Neural progenitor cell (in vitro differentiated cells): Measurements from ENCODE around the gene LDAF1. TPM values are rescaled to one million over a fixed set of nuclear protein-coding genes. Genes with fewer than 3 reads are reported as not detected.

Experiments used
- DNase-seq: peaks from one replicate; pipeline ENCODE4 v3.0.0-alpha.2; 2016; ENCODE audit warnings: low spot score
- H2AFZ ChIP-seq: fragments of 200-600 bp; sonication (generic); replicated peaks from 2 replicates; pipeline ENCODE4 v1.6.1; 2016; ENCODE audit warnings: antibody characterized with exemption
- H3F3A ChIP-seq: fragments of 200-600 bp; sonication (generic); 2 replicates; pipeline ENCODE4 v1.6.1; 2016; ENCODE audit warnings: antibody characterized with exemption, low read depth
- H3K27ac ChIP-seq: fragments of 200-600 bp; sonication (generic); 2 replicates; pipeline ENCODE4 v1.5.1; 2016; ENCODE audit warnings: mild to moderate bottlenecking
- H3K27me3 ChIP-seq: fragments of 200-600 bp; sonication (generic); 2 replicates; pipeline ENCODE4 v1.6.1; 2016; ENCODE audit warnings: mild to moderate bottlenecking, moderate library complexity
- H3K36me3 ChIP-seq: fragments of 200-600 bp; sonication (generic); 2 replicates; pipeline ENCODE4 v1.5.1; 2016
- H3K4me1 ChIP-seq: fragments of 200-600 bp; sonication (generic); 2 replicates; pipeline ENCODE4 v1.6.1; 2016; ENCODE audit warnings: mixed run types
- H3K4me2 ChIP-seq: fragments of 200-600 bp; sonication (generic); 2 replicates; pipeline ENCODE4 v1.6.1; 2016
- H3K4me3 ChIP-seq: fragments of 200-600 bp; sonication (generic); 2 replicates; pipeline ENCODE4 v1.5.1; 2016
- H3K79me2 ChIP-seq: fragments of 200-600 bp; sonication (generic); 2 replicates; pipeline ENCODE4 v1.6.1; 2016; ENCODE audit warnings: low read depth
- H3K9ac ChIP-seq: fragments of 200-600 bp; sonication (generic); 2 replicates; pipeline ENCODE4 v1.6.1; 2016
- H3K9me3 ChIP-seq: fragments of 200-600 bp; sonication (generic); 2 replicates; pipeline ENCODE4 v1.5.1; 2016; ENCODE audit warnings: low read depth
- H4K20me1 ChIP-seq: fragments of 200-600 bp; sonication (generic); 2 replicates; pipeline ENCODE4 v1.6.1; 2016; ENCODE audit warnings: low read depth
- H3K27ac Mint-ChIP-seq: 3 replicates; pipeline ENCODE4 v1.8.0; 2021; ENCODE audit warnings: mixed read lengths
- H3K27me3 Mint-ChIP-seq: 2 replicates; pipeline ENCODE4 v1.8.0; 2022; ENCODE audit warnings: low read depth, mild to moderate bottlenecking, inconsistent platforms, moderate library complexity, mixed read lengths; ENCODE audit not compliant: insufficient read depth
- H3K36me3 Mint-ChIP-seq: 3 replicates; pipeline ENCODE4 v1.8.0; 2021; ENCODE audit warnings: mixed read lengths
- H3K4me1 Mint-ChIP-seq: 3 replicates; pipeline ENCODE4 v1.8.0; 2021; ENCODE audit warnings: mixed read lengths
- H3K4me3 Mint-ChIP-seq: 3 replicates; pipeline ENCODE4 v1.8.0; 2021; ENCODE audit warnings: mild to moderate bottlenecking, moderate library complexity, mixed read lengths
- H3K9me3 Mint-ChIP-seq: 3 replicates; pipeline ENCODE4 v1.8.0; 2020; ENCODE audit warnings: mixed read lengths
- EZH2 ChIP-seq: fragments of 200-600 bp; sonication (generic); IDR thresholded peaks from 2 replicates; pipeline ENCODE4 v1.6.1; 2017; ENCODE audit warnings: antibody characterized with exemption, mild to moderate bottlenecking, moderate library complexity
- EZH2phosphoT487 ChIP-seq: fragments of 200-600 bp; sonication (generic); IDR thresholded peaks from 2 replicates; pipeline ENCODE4 v1.6.1; 2017; ENCODE audit warnings: antibody characterized with exemption
- total RNA-seq: library from RNA; depleted of rRNA; stranded (reverse); fragments of >200 nt; gene quantifications from 2 replicates; pipeline ENCODE4 v1.2.3, GENCODE V29; 2015; ENCODE audit warnings: low replicate concordance
- TF ChIP-seq, protein P1 (sequence below): fragments of 200-600 bp; sonication (generic); IDR thresholded peaks from 2 replicates; pipeline ENCODE4 v1.5.1; 2017; ENCODE audit warnings: antibody characterized with exemption, mild to moderate bottlenecking

Gene LDAF1
- total RNA-seq, 1 donor from 2014 or later, result 34.8 TPM

DNA sequence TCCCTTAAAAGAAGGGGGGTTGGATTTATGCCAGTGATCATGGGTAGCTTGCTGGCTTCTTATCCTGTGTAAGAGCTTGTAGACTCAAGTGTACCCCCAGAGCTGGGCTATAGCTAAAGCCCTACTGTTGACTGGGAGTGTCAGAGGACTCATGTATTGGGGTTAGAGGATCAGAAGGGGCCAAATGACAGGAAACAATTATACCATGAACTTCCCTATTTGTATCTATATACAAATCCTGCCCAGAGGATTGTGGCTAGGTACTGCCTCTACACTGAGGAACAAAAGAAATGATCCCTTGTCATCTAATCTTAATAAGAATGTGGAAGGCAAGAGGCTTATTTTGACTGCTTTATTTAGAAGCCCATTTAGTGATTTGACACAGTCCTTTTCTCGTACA, 38.6 kb downstream of the LDAF1 start:
- Mint-ChIP-seq H3K36me3 (no peaks in the 10 kb centered on the region), H3K4me1 (peaks cover 3% of the 10 kb centered on the region), H3K27ac (no peak overlapping the region), H3K27me3 (no peaks in the 10 kb centered on the region), H3K4me3 (no peak overlapping the region), H3K9me3 (no peaks in the 10 kb centered on the region)
- Histone ChIP-seq H3K27me3 (no peaks in the 10 kb centered on the region), H2AFZ (no peak overlapping the region), H3K4me2 (no peak overlapping the region), H3K4me1 (no peaks in the 10 kb centered on the region), H3K9ac (no peak overlapping the region), H3K79me2 (no peaks in the 10 kb centered on the region), H3K36me3 (no peaks in the 10 kb centered on the region), H3K4me3 (no peak overlapping the region), H3F3A (no peaks in the 10 kb centered on the region), H4K20me1 (no peaks in the 10 kb centered on the region), H3K9me3 (no peaks in the 10 kb centered on the region), H3K27ac (no peak overlapping the region)
- TF ChIP-seq, protein P1, sequence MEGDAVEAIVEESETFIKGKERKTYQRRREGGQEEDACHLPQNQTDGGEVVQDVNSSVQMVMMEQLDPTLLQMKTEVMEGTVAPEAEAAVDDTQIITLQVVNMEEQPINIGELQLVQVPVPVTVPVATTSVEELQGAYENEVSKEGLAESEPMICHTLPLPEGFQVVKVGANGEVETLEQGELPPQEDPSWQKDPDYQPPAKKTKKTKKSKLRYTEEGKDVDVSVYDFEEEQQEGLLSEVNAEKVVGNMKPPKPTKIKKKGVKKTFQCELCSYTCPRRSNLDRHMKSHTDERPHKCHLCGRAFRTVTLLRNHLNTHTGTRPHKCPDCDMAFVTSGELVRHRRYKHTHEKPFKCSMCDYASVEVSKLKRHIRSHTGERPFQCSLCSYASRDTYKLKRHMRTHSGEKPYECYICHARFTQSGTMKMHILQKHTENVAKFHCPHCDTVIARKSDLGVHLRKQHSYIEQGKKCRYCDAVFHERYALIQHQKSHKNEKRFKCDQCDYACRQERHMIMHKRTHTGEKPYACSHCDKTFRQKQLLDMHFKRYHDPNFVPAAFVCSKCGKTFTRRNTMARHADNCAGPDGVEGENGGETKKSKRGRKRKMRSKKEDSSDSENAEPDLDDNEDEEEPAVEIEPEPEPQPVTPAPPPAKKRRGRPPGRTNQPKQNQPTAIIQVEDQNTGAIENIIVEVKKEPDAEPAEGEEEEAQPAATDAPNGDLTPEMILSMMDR, result no peak
- no peak for TF ChIP-seq EZH2phosphoT487
- no peak for TF ChIP-seq EZH2
- DNase-seq, result no peak

GRCh38 chr16:21197621-21198020, 39.1 kb downstream of the LDAF1 start:
- no peak overlapping the region for H3K27ac ChIP-seq
- H3K9me3 ChIP-seq, result no peaks in the 10 kb centered on the region
- H3K4me3 ChIP-seq, result no peak overlapping the region
- H3K27me3 ChIP-seq, result no peaks in the 10 kb centered on the region
- H3K79me2 ChIP-seq, result no peaks in the 10 kb centered on the region
- H4K20me1 ChIP-seq, result no peaks in the 10 kb centered on the region
- H3K27ac Mint-ChIP-seq, result no peak overlapping the region
- no peak overlapping the region for H3K4me3 Mint-ChIP-seq
- no peak for DNase-seq
- no peak overlapping the region for H2AFZ ChIP-seq
- no peaks in the 10 kb centered on the region for H3K4me1 ChIP-seq
- no peaks in the 10 kb centered on the region for H3K36me3 Mint-ChIP-seq
- TF ChIP-seq, protein P1, result no peak
- TF ChIP-seq EZH2 (no peak), EZH2phosphoT487 (no peak)
- no peak overlapping the region for H3K4me2 ChIP-seq
- H3K27me3 Mint-ChIP-seq, result no peaks in the 10 kb centered on the region
- peaks cover 3% of the 10 kb centered on the region for H3K4me1 Mint-ChIP-seq
- no peaks in the 10 kb centered on the region for H3K36me3 ChIP-seq
- no peaks in the 10 kb centered on the region for H3K9me3 Mint-ChIP-seq
- no peak overlapping the region for H3K9ac ChIP-seq
- H3F3A ChIP-seq, result no peaks in the 10 kb centered on the region

- no peaks in the 10 kb centered on the region for H3K27me3 Mint-ChIP-seq
- no peak overlapping the region for H3K27ac Mint-ChIP-seq
- H3F3A ChIP-seq, result no peaks in the 10 kb centered on the region
Observed at GRCh38 chr16:21199607-21200218, 41.2 kb downstream of the LDAF1 start.

More at GRCh38 chr16:21199607-21200218, 41.2 kb downstream of the LDAF1 start:
- H3K36me3 Mint-ChIP-seq, result no peaks in the 10 kb centered on the region
- H3K27ac ChIP-seq, result no peak overlapping the region
- DNase-seq, result no peak
- no peaks in the 10 kb centered on the region for H3K9me3 Mint-ChIP-seq
- no peak overlapping the region for H3K4me3 Mint-ChIP-seq
- H3K4me2 ChIP-seq, result no peak overlapping the region
- H3K27me3 ChIP-seq, result no peaks in the 10 kb centered on the region
- no peaks in the 10 kb centered on the region for H4K20me1 ChIP-seq
- no peak for TF ChIP-seq EZH2phosphoT487
- TF ChIP-seq EZH2, result no peak
- TF ChIP-seq, protein P1, result no peak
- no peaks in the 10 kb centered on the region for H3K4me1 ChIP-seq
- H3K4me1 Mint-ChIP-seq, result peaks cover 2% of the 10 kb centered on the region
- no peaks in the 10 kb centered on the region for H3K9me3 ChIP-seq
- no peak overlapping the region for H3K4me3 ChIP-seq
- no peaks in the 10 kb centered on the region for H3K79me2 ChIP-seq
- no peak overlapping the region for H2AFZ ChIP-seq
- H3K9ac ChIP-seq, result no peak overlapping the region
- no peaks in the 10 kb centered on the region for H3K36me3 ChIP-seq
